Suprapubic skin (tissue), 4 donors: ENCODE measurements around the gene GNAI1. TPM values are rescaled to one million over a fixed set of nuclear protein-coding genes. Genes with fewer than 3 reads are reported as not detected.
A peak's percentile ranks its signal among the peaks of the same experiment; 100 is the strongest.

Source experiments
- DNase-seq, 2 donors: peaks; one replicate each; pipeline ENCODE4 v3.0.0-alpha.2; 2019; ENCODE audit warnings: low spot score in 2 of 2
- H3K27ac ChIP-seq: fragments of 200-600 bp; sonication (generic); one replicate; pipeline ENCODE4 v1.5.1; 2019
- H3K27me3 ChIP-seq: fragments of 200-600 bp; sonication (generic); one replicate; pipeline ENCODE4 v1.5.1; 2019
- H3K36me3 ChIP-seq: fragments of 200-600 bp; sonication (generic); one replicate; pipeline ENCODE4 v1.5.1; 2019
- H3K4me1 ChIP-seq: fragments of 200-600 bp; sonication (generic); one replicate; pipeline ENCODE4 v1.5.1; 2019
- H3K4me3 ChIP-seq: fragments of 200-600 bp; sonication (generic); one replicate; pipeline ENCODE4 v1.5.1; 2019; ENCODE audit warnings: mild to moderate bottlenecking
- H3K9me3 ChIP-seq: fragments of 200-600 bp; sonication (generic); one replicate; pipeline ENCODE4 v1.5.1; 2019
- EP300 ChIP-seq: sonication (generic); formaldehyde crosslinking; IDR thresholded peaks from one replicate; pipeline ENCODE4 v1.6.1; 2017; ENCODE audit warnings: antibody characterized with exemption
- POLR2A ChIP-seq, 2 donors: fragments of 450-650 bp; IDR thresholded peaks; one replicate each; pipeline ENCODE4 v1.6.1; 2017; ENCODE audit warnings: antibody characterized with exemption in 2 of 2, mild to moderate bottlenecking in 2 of 2, moderate library complexity in 2 of 2
- POLR2AphosphoS5 ChIP-seq, 3 donors: sonication (generic); formaldehyde crosslinking; IDR thresholded peaks; one replicate each; pipeline ENCODE4 v1.6.1; 2017; ENCODE audit warnings: antibody characterized with exemption in 3 of 3
- whole genome bisulfite sequencing: methylation state at CpG from one replicate; pipeline ENCODE4 v1.1.5; 2018; 5-methylcytosine and 5-hydroxymethylcytosine counted together
- total RNA-seq, 4 donors: library from RNA; depleted of rRNA; stranded (reverse); fragments of >200 nt; gene quantifications; one replicate each; pipeline ENCODE4 v1.1.0, GENCODE V29; 2016
- TF ChIP-seq, protein P1 (sequence below), 2 donors: fragments of 200-600 bp in 1 of 2; fragments of 450-650 bp in 1 of 2; sonication (generic) in 1 of 2; IDR thresholded peaks; one replicate each; pipeline ENCODE4 v1.5.1; 2016 to 2019; ENCODE audit warnings: antibody characterized with exemption in 2 of 2, mild to moderate bottlenecking in 1 of 2, moderate library complexity in 1 of 2

GNAI1 gene
- total RNA-seq, 4 donors from 2014 or later: 64.9 to 87.9 (median 72.1) TPM

DNA sequence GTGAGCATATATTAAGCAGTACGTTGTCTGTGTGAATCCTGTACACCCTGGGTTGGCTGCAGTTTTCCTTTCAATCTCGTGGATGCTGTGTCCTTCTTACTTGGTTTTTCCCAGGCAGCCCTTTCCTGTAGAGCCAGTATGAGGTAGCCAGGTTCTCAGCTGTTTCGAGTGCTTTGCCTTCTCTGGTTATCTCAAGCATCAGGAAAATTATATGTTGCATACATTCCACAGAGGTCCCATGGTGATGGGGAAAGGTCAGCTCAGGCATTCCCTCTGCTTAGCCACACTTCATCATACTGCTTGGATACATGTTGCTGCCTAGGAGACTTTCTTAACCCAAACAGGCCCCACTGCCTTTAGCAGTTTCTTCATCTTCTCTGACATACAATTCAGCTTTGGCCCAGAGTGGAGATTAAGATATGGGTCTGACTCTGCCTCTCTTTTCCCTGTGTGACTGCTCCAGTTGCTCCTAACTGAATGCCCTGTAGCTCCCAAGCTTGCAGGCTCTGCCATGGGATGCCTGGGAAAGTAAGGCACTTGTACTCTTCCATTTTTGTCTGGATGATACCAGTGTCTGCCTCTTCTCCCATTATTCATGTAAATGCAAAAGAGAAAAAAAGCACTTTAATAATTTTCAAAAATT, 11.3 kb downstream of the GNAI1 start:
- Histone ChIP-seq H3K27me3 (no peaks in the 10 kb centered on the region), H3K4me3 (no peak overlapping the region), H3K4me1 (peaks cover 44% of the 10 kb centered on the region), H3K36me3 (no peaks in the 10 kb centered on the region), H3K27ac (no peak overlapping the region), H3K9me3 (no peaks in the 10 kb centered on the region)
- 40% methylated on average over 3 of the region's 3 CpGs for WGBS
- DNase-seq: no peak
- TF ChIP-seq POLR2AphosphoS5 (IDR thresholded peaks at IDR 0.05) (no peak), EP300 (no peak)
- TF ChIP-seq, protein P1, sequence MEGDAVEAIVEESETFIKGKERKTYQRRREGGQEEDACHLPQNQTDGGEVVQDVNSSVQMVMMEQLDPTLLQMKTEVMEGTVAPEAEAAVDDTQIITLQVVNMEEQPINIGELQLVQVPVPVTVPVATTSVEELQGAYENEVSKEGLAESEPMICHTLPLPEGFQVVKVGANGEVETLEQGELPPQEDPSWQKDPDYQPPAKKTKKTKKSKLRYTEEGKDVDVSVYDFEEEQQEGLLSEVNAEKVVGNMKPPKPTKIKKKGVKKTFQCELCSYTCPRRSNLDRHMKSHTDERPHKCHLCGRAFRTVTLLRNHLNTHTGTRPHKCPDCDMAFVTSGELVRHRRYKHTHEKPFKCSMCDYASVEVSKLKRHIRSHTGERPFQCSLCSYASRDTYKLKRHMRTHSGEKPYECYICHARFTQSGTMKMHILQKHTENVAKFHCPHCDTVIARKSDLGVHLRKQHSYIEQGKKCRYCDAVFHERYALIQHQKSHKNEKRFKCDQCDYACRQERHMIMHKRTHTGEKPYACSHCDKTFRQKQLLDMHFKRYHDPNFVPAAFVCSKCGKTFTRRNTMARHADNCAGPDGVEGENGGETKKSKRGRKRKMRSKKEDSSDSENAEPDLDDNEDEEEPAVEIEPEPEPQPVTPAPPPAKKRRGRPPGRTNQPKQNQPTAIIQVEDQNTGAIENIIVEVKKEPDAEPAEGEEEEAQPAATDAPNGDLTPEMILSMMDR (IDR thresholded peaks at IDR 0.05): no peak

- no peaks in the 10 kb centered on the region for H3K9me3 ChIP-seq
- no peak overlapping the region for H3K27ac ChIP-seq
- H3K4me1 ChIP-seq: peaks cover 49% of the 10 kb centered on the region
- WGBS: 79% methylated on average over 4 of the region's 4 CpGs
- no peaks in the 10 kb centered on the region for H3K36me3 ChIP-seq
- DNase-seq: no peak
- H3K4me3 ChIP-seq: no peak overlapping the region
- no peak for TF ChIP-seq POLR2AphosphoS5 (IDR thresholded peaks at IDR 0.05)
- TF ChIP-seq, protein P1 (IDR thresholded peaks at IDR 0.05): no peak
- no peaks in the 10 kb centered on the region for H3K27me3 ChIP-seq
Observed at GRCh38 chr7:80146545-80147182, 12.0 kb downstream of the GNAI1 start.

DNA sequence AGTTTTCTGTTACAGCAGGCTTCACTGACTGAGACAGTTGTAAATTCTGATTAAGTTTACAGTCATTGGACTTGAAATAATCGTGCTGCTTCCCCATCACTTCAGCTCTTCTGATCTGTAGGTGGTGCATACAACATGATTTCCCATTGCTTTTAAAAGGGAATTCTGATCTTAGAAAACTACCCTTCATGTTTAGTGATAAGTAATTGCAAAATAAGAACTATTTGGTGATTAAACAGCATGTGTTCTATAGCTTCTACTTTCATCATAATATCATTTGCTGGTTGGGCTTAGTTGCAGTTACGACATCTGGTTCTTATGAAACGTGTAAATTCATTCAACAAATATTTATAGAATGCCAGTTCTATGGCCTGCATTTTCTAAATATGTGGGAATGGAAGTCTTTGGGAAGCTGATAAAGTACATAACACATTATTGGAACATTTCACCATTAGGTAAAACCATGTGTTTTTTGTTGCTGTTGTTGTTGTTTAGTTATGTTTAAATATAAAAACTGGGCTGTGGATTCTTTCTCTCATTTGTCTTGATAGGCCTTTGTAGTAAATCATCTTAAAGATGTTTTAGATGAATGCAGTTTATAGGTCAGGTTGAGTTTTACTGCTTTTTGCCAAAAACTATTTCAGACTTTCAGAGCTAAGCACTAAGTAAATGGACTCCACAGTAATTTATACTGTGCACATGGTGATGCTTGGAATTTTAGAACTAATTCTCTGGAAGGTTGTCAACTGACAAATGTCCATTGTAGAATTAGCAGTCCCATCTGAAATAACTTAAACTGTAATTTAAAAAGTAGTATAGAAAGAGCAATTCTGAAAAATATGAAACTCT, 13.1 kb downstream of the GNAI1 start:
- WGBS: 36% methylated on average over 3 of the region's 3 CpGs
- DNase-seq: no peak
- Histone ChIP-seq H3K27ac (no peak overlapping the region), H3K36me3 (no peaks in the 10 kb centered on the region), H3K9me3 (no peaks in the 10 kb centered on the region), H3K4me1 (peaks cover 59% of the 10 kb centered on the region), H3K4me3 (no peak overlapping the region), H3K27me3 (no peaks in the 10 kb centered on the region)
- no peak for TF ChIP-seq POLR2AphosphoS5 (IDR thresholded peaks at IDR 0.05)
- no peak for TF ChIP-seq EP300
- TF ChIP-seq, protein P1 (IDR thresholded peaks at IDR 0.05): no peak
- TF ChIP-seq POLR2A (IDR thresholded peaks at IDR 0.05): no peak

DNA sequence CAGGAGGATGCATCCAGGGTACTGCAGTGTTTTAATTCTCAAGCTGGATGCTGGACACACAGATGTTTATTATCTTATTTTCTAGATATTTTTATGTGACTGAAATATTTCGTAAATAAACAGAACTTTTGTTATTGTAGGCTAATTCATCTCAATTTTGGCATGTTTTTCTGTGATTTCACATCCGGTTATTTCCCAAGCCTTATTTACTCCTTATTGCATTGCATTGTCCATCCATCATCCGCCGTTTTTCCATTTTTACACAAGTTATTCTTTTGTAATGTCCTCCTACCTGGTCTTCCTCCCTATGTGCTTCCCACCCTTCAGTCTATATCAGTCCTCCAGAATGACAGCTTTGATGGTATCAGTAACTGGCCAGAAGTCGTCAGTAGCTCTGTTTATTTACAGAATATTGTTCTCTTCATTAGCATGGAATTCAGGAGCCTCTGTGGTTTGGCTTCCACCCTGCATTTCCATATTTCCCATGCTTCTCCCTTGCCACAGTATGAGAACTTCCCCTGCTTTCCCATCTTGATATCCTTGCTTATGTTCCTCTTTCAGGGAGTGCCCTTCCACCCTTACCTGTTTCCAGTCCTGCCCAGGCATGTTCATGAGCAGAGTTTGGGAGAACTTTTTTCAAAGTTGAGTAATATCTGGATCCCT, 16.1 kb downstream of the GNAI1 start:
- Histone ChIP-seq H3K27ac (peak overlapping the region; percentile 55), H3K27me3 (no peaks in the 10 kb centered on the region), H3K4me3 (no peak overlapping the region), H3K36me3 (no peaks in the 10 kb centered on the region), H3K9me3 (no peaks in the 10 kb centered on the region), H3K4me1 (peaks cover 73% of the 10 kb centered on the region)
- DNase-seq: no peak
- no peak for TF ChIP-seq EP300
- no peak for TF ChIP-seq POLR2AphosphoS5 (IDR thresholded peaks at IDR 0.05)
- no peak for TF ChIP-seq POLR2A (IDR thresholded peaks at IDR 0.05)
- TF ChIP-seq, protein P1 (IDR thresholded peaks at IDR 0.05): no peak
- 56% methylated on average over 5 of the region's 5 CpGs for WGBS

DNA sequence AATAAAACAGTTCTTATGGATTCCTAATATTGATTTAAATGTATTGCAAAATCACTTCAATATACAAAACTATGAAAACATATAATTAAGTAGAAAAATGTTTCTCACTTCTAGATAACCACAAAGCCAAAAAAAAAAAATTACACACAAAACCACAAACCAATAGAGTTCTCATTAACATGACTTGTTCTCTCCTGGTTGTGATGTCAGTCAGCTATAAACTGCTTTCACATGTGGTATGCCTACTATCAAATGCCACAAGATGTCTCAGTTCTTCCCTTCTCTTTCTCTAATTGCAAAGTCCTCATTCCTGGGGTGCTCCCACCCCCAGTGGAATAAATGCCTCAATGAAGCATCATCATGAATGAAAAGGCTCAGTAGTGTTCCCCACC, 16.6 kb downstream of the GNAI1 start:
- Histone ChIP-seq H3K27ac (peak overlapping the region; percentile 55), H3K9me3 (no peaks in the 10 kb centered on the region), H3K27me3 (no peaks in the 10 kb centered on the region), H3K4me1 (peaks cover 73% of the 10 kb centered on the region), H3K4me3 (no peak overlapping the region), H3K36me3 (no peaks in the 10 kb centered on the region)
- TF ChIP-seq POLR2AphosphoS5 (IDR thresholded peaks at IDR 0.05): no peak
- TF ChIP-seq POLR2A (IDR thresholded peaks at IDR 0.05): no peak
- TF ChIP-seq EP300: no peak
- TF ChIP-seq, protein P1 (IDR thresholded peaks at IDR 0.05): no peak
- DNase-seq: no peak
